OCI-LY3 (cell line): Measurements from ENCODE around the gene MAB21L1.

ENCODE experiments used
- H2AFZ ChIP-seq: fragments of 200-600, 300-600 bp; shearing (Covaris generic); 2 replicates; pipeline ENCODE4 v1.6.0; 2014; ENCODE audit warnings: antibody characterized with exemption, low read depth, low read length
- H3K27ac ChIP-seq: fragments of 200-600, 300-600 bp; sonication (generic); 2 replicates; pipeline ENCODE4 v1.5.1; 2014; ENCODE audit warnings: mild to moderate bottlenecking, low read length, moderate library complexity, mixed read lengths
- H3K27me3 ChIP-seq: fragments of 200-600, 300-600 bp; sonication (generic); 2 replicates; pipeline ENCODE4 v1.6.1; 2014; ENCODE audit warnings: low read depth, low read length, mixed read lengths
- H3K36me3 ChIP-seq: fragments of 200-600, 300-600 bp; sonication (generic); replicated peaks from 2 replicates; pipeline ENCODE3; 2014; ENCODE audit warnings: low read depth, low read length, mixed read lengths
- H3K4me1 ChIP-seq: fragments of 300-600, 200-600 bp; sonication (generic); 2 replicates; pipeline ENCODE4 v1.6.1; 2014; ENCODE audit warnings: low read length, mixed read lengths
- H3K4me2 ChIP-seq: fragments of 200-600, 300-600 bp; sonication (generic); 2 replicates; pipeline ENCODE4 v1.6.1; 2014; ENCODE audit warnings: low read length, mixed read lengths
- H3K4me3 ChIP-seq: fragments of 300-600, 200-600 bp; sonication (generic); 2 replicates; pipeline ENCODE4 v1.5.1; 2014; ENCODE audit warnings: antibody characterized with exemption, mild to moderate bottlenecking, low read length, moderate library complexity
- H3K79me2 ChIP-seq: fragments of 300-600, 200-600 bp; shearing (Covaris generic); 2 replicates; pipeline ENCODE4 v1.6.1; 2014; ENCODE audit warnings: mild to moderate bottlenecking, low read length, mixed read lengths
- H3K9ac ChIP-seq: fragments of 300-600, 200-600 bp; shearing (Covaris generic); 2 replicates; pipeline ENCODE4 v1.6.0; 2014; ENCODE audit warnings: mild to moderate bottlenecking, low read length, moderate library complexity
- H3K9me3 ChIP-seq: fragments of 200-600, 300-600 bp; shearing (Covaris generic); 2 replicates; pipeline ENCODE4 v1.6.1; 2014; ENCODE audit warnings: low read length, mixed read lengths; ENCODE audit not compliant: insufficient read depth
- H4K20me1 ChIP-seq: fragments of 200-600, 300-600 bp; sonication (generic); 2 replicates; pipeline ENCODE4 v1.6.1; 2016; ENCODE audit warnings: low read length, mixed read lengths; ENCODE audit not compliant: insufficient read depth
- CTCF ChIP-seq: fragments of 200-600, 300-600 bp; sonication (generic); IDR thresholded peaks from 2 replicates; pipeline ENCODE4 v1.5.1; 2014; ENCODE audit warnings: antibody characterized with exemption, low read length, low read depth
- EZH2phosphoT487 ChIP-seq: fragments of 200-600 bp; shearing (Covaris generic); IDR thresholded peaks from 2 replicates; pipeline ENCODE4 v1.6.1; 2018; ENCODE audit warnings: antibody characterized with exemption, mixed run types, low read depth

Gene MAB21L1

DNA sequence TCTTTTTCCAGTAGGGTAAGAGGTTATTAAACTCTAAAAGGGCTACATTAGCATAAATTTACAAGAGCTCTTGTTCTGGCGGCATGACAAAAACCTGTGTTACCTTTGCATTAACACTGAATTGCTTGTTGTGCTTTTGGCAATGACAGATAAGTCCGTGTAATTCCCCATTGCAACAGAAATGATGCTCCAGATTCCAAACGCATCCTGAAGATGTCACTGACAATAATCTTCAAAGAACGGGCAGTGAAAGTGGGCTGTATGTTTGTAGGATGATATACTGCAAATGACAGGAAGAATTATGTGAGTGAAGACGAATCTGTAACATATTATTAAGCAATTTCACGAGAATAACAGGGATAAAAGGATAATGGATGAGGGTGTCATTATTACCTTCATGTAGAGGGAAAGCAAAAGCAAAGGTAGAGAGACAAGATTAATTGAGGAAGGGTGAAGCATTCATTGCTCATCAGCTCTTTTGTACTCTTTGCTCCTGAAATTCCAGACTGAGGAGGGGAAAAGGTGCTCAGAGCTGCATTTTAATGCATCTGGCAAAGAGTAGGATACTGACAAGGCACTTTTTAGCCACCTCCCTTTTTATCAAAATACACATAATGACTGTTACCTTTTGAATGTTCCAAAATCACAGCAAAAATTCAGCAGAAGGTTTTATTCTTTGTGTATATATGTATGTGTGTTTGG is 38.5 kb upstream of the MAB21L1 start:
- Histone ChIP-seq H4K20me1 (no peaks in the 10 kb centered on the region), H3K27me3 (no peaks in the 10 kb centered on the region), H3K9me3 (no peaks in the 10 kb centered on the region), H2AFZ (no peak overlapping the region), H3K4me2 (no peak overlapping the region), H3K4me3 (no peak overlapping the region), H3K27ac (no peak overlapping the region), H3K79me2 (no peaks in the 10 kb centered on the region), H3K36me3 (no peaks in the 10 kb centered on the region), H3K4me1 (peaks cover 10% of the 10 kb centered on the region), H3K9ac (no peak overlapping the region)
- TF ChIP-seq EZH2phosphoT487 (no peak), CTCF (no peak)

DNA sequence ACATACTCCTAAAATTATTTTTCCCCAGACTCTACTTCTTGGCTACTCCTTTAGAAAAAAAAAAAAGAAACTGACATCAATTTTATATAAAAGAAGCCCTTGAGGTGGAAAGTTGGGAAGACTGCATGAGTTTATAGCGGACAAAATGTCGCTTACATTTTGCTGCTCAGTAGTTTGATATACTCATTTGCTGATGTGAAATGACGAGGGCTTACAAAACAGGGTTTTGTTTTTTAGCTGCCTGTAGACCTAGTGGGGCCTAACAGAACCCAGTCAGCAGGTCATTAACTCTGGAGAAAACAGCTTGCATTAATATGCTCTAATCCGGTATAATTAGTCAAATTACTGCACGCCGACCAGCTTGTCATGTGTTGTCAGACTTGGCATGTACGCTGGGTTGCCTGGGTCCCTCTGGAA is 37.6 kb upstream of the MAB21L1 start:
- Histone ChIP-seq H3K4me2 (no peak overlapping the region), H3K79me2 (no peaks in the 10 kb centered on the region), H2AFZ (no peak overlapping the region), H3K9ac (no peak overlapping the region), H4K20me1 (no peaks in the 10 kb centered on the region), H3K9me3 (no peaks in the 10 kb centered on the region), H3K36me3 (no peaks in the 10 kb centered on the region), H3K4me1 (peaks cover 10% of the 10 kb centered on the region), H3K4me3 (no peak overlapping the region), H3K27ac (no peak overlapping the region), H3K27me3 (no peaks in the 10 kb centered on the region)
- no peak for TF ChIP-seq CTCF
- TF ChIP-seq EZH2phosphoT487 = no peak

GRCh38 chr13:35512271-35512920 is 35.9 kb upstream of the MAB21L1 start:
- TF ChIP-seq CTCF (no peak), EZH2phosphoT487 (no peak)
- Histone ChIP-seq H3K9me3 (no peaks in the 10 kb centered on the region), H2AFZ (no peak overlapping the region), H3K27me3 (no peaks in the 10 kb centered on the region), H3K36me3 (no peaks in the 10 kb centered on the region), H3K27ac (no peak overlapping the region), H3K9ac (no peak overlapping the region), H3K4me3 (no peak overlapping the region), H3K79me2 (no peaks in the 10 kb centered on the region), H4K20me1 (no peaks in the 10 kb centered on the region), H3K4me1 (peaks cover 10% of the 10 kb centered on the region), H3K4me2 (peak overlapping the region; percentile 29)

GRCh38 chr13:35502456-35502855 is 26.0 kb upstream of the MAB21L1 start:
- no peaks in the 10 kb centered on the region for H3K27me3 ChIP-seq
- H3K4me3 ChIP-seq = no peak overlapping the region
- TF ChIP-seq CTCF = no peak
- no peak for TF ChIP-seq EZH2phosphoT487
- H4K20me1 ChIP-seq = no peaks in the 10 kb centered on the region
- no peak overlapping the region for H3K9ac ChIP-seq
- H3K4me2 ChIP-seq = no peak overlapping the region
- no peak overlapping the region for H2AFZ ChIP-seq
- H3K4me1 ChIP-seq = no peaks in the 10 kb centered on the region
- H3K27ac ChIP-seq = no peak overlapping the region
- no peaks in the 10 kb centered on the region for H3K36me3 ChIP-seq
- H3K9me3 ChIP-seq = no peaks in the 10 kb centered on the region
- H3K79me2 ChIP-seq = no peaks in the 10 kb centered on the region
